PFSK-1 (cell line): Measurements from ENCODE around the gene ZNF469.

Experiments used
- POLR2AphosphoS5 ChIP-seq: IDR thresholded peaks from 2 replicates; pipeline ENCODE4 v1.6.1; 2012; ENCODE audit warnings: low read depth, mild to moderate bottlenecking, control low read depth, low read length, moderate library complexity
- SIN3A ChIP-seq: IDR thresholded peaks from 2 replicates; pipeline ENCODE4 v1.6.1; 2012; ENCODE audit warnings: mild to moderate bottlenecking, low read length, moderate library complexity, borderline replicate concordance; ENCODE audit not compliant: insufficient read depth
- TAF1 ChIP-seq: IDR thresholded peaks from 2 replicates; pipeline ENCODE4 v1.6.1; 2012; ENCODE audit warnings: low read length, control low read depth, borderline replicate concordance; ENCODE audit not compliant: insufficient read depth

- no peak for TF ChIP-seq POLR2AphosphoS5
- TF ChIP-seq SIN3A = no peak
- TF ChIP-seq TAF1 = no peak
Observed at GRCh38 chr16:88377961-88378360, 4.8 kb upstream of the ZNF469 start.
